Fibroblast of the aortic adventitia (primary cell): ENCODE results near the gene FAM118A. TPM values are rescaled to one million over a fixed set of nuclear protein-coding genes. Genes with fewer than 3 reads are reported as not detected.
"Not testable (repeated sequence)": the region's sequence is repeated elsewhere in the genome, so short reads cannot be mapped to it uniquely, and the experiment has no call there.

ENCODE experiments used
- DNase-seq: peaks from one replicate; pipeline ENCODE4 v3.0.0-alpha.2; 2010; ENCODE audit warnings: low read depth
- H3K4me3 ChIP-seq: 2 replicates; pipeline ENCODE4 v1.5.1; 2011; ENCODE audit warnings: low read depth, mild to moderate bottlenecking, control low read depth, low read length, moderate library complexity
- total RNA-seq: library from RNA; depleted of rRNA; stranded (reverse); fragments of >200 nt; gene quantifications from 2 replicates; pipeline ENCODE4 v1.2.3, GENCODE V29; 2012; ENCODE audit warnings: low replicate concordance
- TF ChIP-seq, protein P1 (sequence below): IDR thresholded peaks from 2 replicates; pipeline ENCODE4 v1.5.1; 2011; ENCODE audit warnings: mild to moderate bottlenecking, low read length, control low read depth, inconsistent platforms; ENCODE audit not compliant: insufficient read depth

FAM118A gene
- total RNA-seq, 1 donor: 18.4 TPM

DNA sequence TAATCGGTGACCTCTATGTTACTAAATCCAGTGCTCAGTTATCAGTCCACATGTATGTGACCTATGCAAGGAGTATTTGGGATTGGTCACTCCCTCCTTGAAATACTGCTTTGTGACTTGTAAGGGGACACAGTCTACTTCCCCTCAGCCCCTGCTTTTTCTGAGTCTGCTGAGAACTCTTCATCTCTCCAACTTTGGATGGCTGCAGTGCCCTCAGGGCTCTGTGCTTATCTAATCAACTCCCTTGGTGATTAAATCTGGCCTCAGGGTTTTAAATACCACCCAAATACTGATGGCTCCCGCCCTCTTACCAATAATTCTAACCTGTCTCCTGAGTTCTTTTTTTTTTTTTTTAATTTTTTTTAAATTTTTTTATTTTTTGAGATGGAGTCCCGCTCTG is 40.2 kb downstream of the FAM118A start:
- no peak overlapping the region for H3K4me3 ChIP-seq
- TF ChIP-seq, protein P1, sequence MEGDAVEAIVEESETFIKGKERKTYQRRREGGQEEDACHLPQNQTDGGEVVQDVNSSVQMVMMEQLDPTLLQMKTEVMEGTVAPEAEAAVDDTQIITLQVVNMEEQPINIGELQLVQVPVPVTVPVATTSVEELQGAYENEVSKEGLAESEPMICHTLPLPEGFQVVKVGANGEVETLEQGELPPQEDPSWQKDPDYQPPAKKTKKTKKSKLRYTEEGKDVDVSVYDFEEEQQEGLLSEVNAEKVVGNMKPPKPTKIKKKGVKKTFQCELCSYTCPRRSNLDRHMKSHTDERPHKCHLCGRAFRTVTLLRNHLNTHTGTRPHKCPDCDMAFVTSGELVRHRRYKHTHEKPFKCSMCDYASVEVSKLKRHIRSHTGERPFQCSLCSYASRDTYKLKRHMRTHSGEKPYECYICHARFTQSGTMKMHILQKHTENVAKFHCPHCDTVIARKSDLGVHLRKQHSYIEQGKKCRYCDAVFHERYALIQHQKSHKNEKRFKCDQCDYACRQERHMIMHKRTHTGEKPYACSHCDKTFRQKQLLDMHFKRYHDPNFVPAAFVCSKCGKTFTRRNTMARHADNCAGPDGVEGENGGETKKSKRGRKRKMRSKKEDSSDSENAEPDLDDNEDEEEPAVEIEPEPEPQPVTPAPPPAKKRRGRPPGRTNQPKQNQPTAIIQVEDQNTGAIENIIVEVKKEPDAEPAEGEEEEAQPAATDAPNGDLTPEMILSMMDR: no peak
- DNase-seq: no peak

GRCh38 chr22:45351956-45352355 is 42.2 kb downstream of the FAM118A start:
- DNase-seq: no peak
- TF ChIP-seq, protein P1: no peak
- H3K4me3 ChIP-seq: no peak overlapping the region

GRCh38 chr22:45352757-45353156 is 43.0 kb downstream of the FAM118A start:
- not testable (repeated sequence) for H3K4me3 ChIP-seq

GRCh38 chr22:45353786-45354185 is 44.1 kb downstream of the FAM118A start:
- TF ChIP-seq, protein P1: no peak
- no peak for DNase-seq
- H3K4me3 ChIP-seq: no peak overlapping the region

More at GRCh38 chr22:45352757-45353156, 43.0 kb downstream of the FAM118A start:
- DNase-seq: not testable (repeated sequence)

GRCh38 chr22:45357490-45357889 is 47.8 kb downstream of the FAM118A start:
- DNase-seq: no peak
- TF ChIP-seq, protein P1: no peak
- no peak overlapping the region for H3K4me3 ChIP-seq

- H3K4me3 ChIP-seq: no peak overlapping the region
- peak; percentile 85 for DNase-seq
- TF ChIP-seq, protein P1: no peak
Measured at GRCh38 chr22:45358127-45358526, 48.4 kb downstream of the FAM118A start.

- TF ChIP-seq, protein P1: no peak
- DNase-seq: no peak
- no peak overlapping the region for H3K4me3 ChIP-seq
Measured at GRCh38 chr22:45359627-45360026, 49.9 kb downstream of the FAM118A start.
